Activated naive CD4-positive, alpha-beta T cell treated with anti-CD3 and anti-CD28 coated beads, Interleukin-2, amount 50 U/mL, for 24 hours (primary cell): ENCODE results near the gene MAST1.
A peak's percentile ranks its signal among the peaks of the same experiment; 100 is the strongest.
"Not testable (repeated sequence)": the region's sequence is repeated elsewhere in the genome, so short reads cannot be mapped to it uniquely, and the experiment has no call there.

Experiments
- H3K27ac Mint-ChIP-seq: one replicate; pipeline ENCODE4 v1.8.0; 2021; ENCODE audit warnings: mild to moderate bottlenecking, mixed read lengths
- H3K27me3 Mint-ChIP-seq: one replicate; pipeline ENCODE4 v1.8.0; 2021; ENCODE audit warnings: mixed read lengths
- H3K36me3 Mint-ChIP-seq: one replicate; pipeline ENCODE4 v1.8.0; 2021; ENCODE audit warnings: mixed read lengths
- H3K4me1 Mint-ChIP-seq: one replicate; pipeline ENCODE4 v1.8.0; 2021; ENCODE audit warnings: mixed read lengths
- H3K4me3 Mint-ChIP-seq: one replicate; pipeline ENCODE4 v1.8.0; 2021; ENCODE audit warnings: mild to moderate bottlenecking, mixed read lengths
- H3K9me3 Mint-ChIP-seq: one replicate; pipeline ENCODE4 v1.8.0; 2021; ENCODE audit warnings: mixed read lengths

The MAST1 gene

GRCh38 chr19:12796146-12797071 is 41.9 kb upstream of the MAST1 start:
- Mint-ChIP-seq H3K27me3 (no peaks in the 10 kb centered on the region), H3K4me1 (peaks cover 39% of the 10 kb centered on the region), H3K27ac (peak overlapping the region; percentile 87), H3K9me3 (no peaks in the 10 kb centered on the region), H3K4me3 (peak overlapping the region; percentile 80), H3K36me3 (peaks cover 2% of the 10 kb centered on the region)

GRCh38 chr19:12797141-12797587 is 41.2 kb upstream of the MAST1 start:
- Mint-ChIP-seq H3K27ac (no peak overlapping the region), H3K27me3 (no peaks in the 10 kb centered on the region), H3K4me3 (no peak overlapping the region), H3K9me3 (no peaks in the 10 kb centered on the region), H3K4me1 (peaks cover 41% of the 10 kb centered on the region), H3K36me3 (peaks cover 2% of the 10 kb centered on the region)

GRCh38 chr19:12797607-12798006 is 40.7 kb upstream of the MAST1 start:
- not testable (repeated sequence) for H3K36me3 Mint-ChIP-seq, H3K27ac Mint-ChIP-seq, H3K4me3 Mint-ChIP-seq, H3K27me3 Mint-ChIP-seq, H3K9me3 Mint-ChIP-seq
- peaks cover 45% of the 10 kb centered on the region for H3K4me1 Mint-ChIP-seq

- Mint-ChIP-seq H3K27me3 (no peaks in the 10 kb centered on the region), H3K4me3 (peak overlapping the region; percentile 89), H3K9me3 (no peaks in the 10 kb centered on the region), H3K4me1 (peaks cover 37% of the 10 kb centered on the region), H3K36me3 (no peaks in the 10 kb centered on the region), H3K27ac (peak overlapping the region; percentile 35)
Observed at GRCh38 chr19:12799742-12800465, 38.4 kb upstream of the MAST1 start.

GRCh38 chr19:12800466-12800770 is 37.9 kb upstream of the MAST1 start:
- Mint-ChIP-seq H3K4me3 (peak overlapping the region; percentile 89), H3K27me3 (no peaks in the 10 kb centered on the region), H3K36me3 (no peaks in the 10 kb centered on the region), H3K9me3 (no peaks in the 10 kb centered on the region), H3K4me1 (peaks cover 36% of the 10 kb centered on the region), H3K27ac (peak overlapping the region; percentile 19)

GRCh38 chr19:12800923-12801465 is 37.3 kb upstream of the MAST1 start:
- H3K36me3 Mint-ChIP-seq, result no peaks in the 10 kb centered on the region
- H3K9me3 Mint-ChIP-seq, result no peaks in the 10 kb centered on the region
- H3K4me1 Mint-ChIP-seq, result peaks cover 33% of the 10 kb centered on the region
- no peaks in the 10 kb centered on the region for H3K27me3 Mint-ChIP-seq
- H3K4me3 Mint-ChIP-seq, result peak overlapping the region; percentile 89
- H3K27ac Mint-ChIP-seq, result peak overlapping the region; percentile 55

GRCh38 chr19:12801466-12802266 is 36.6 kb upstream of the MAST1 start, which contains the start of the genes PRDX2 and THSD8:
Gene PRDX2 (minus strand): TSS chr19:12801800. CDS start chr19:12801261, 539 bp downstream.
Gene THSD8 (plus strand): TSS chr19:12802069. CDS start chr19:12802072, 3 bp downstream.
- Mint-ChIP-seq H3K27ac (peak within 1 kb of the TSS; percentile 72), H3K4me1 (peaks cover 34% of the 10 kb centered on the region), H3K9me3 (no peaks in the 10 kb centered on the region), H3K27me3 (no peaks in the 10 kb centered on the region), H3K4me3 (peak within 1 kb of the TSS; percentile 89), H3K36me3 (no peaks in the 10 kb centered on the region)

GRCh38 chr19:12802267-12803106 is 35.8 kb upstream of the MAST1 start:
- H3K27ac Mint-ChIP-seq, result peak overlapping the region; percentile 72

GRCh38 chr19:12804051-12804450 is 34.3 kb upstream of the MAST1 start:
- Mint-ChIP-seq H3K27ac (no peak overlapping the region), H3K9me3 (no peaks in the 10 kb centered on the region), H3K4me3 (no peak overlapping the region), H3K36me3 (no peaks in the 10 kb centered on the region), H3K4me1 (peaks cover 40% of the 10 kb centered on the region), H3K27me3 (no peaks in the 10 kb centered on the region)

More at GRCh38 chr19:12802267-12803106, 35.8 kb upstream of the MAST1 start:
- peak overlapping the region; percentile 89 for H3K4me3 Mint-ChIP-seq
- H3K4me1 Mint-ChIP-seq, result peaks cover 37% of the 10 kb centered on the region
- no peaks in the 10 kb centered on the region for H3K27me3 Mint-ChIP-seq
- no peaks in the 10 kb centered on the region for H3K36me3 Mint-ChIP-seq
- no peaks in the 10 kb centered on the region for H3K9me3 Mint-ChIP-seq

- H3K4me1 Mint-ChIP-seq, result peaks cover 23% of the 10 kb centered on the region
- H3K36me3 Mint-ChIP-seq, result peaks cover 1% of the 10 kb centered on the region
- H3K9me3 Mint-ChIP-seq, result no peaks in the 10 kb centered on the region
- H3K4me3 Mint-ChIP-seq, result peak within 1 kb of the TSS; percentile 96
- peak within 1 kb of the TSS; percentile 84 for H3K27ac Mint-ChIP-seq
- H3K27me3 Mint-ChIP-seq, result no peaks in the 10 kb centered on the region
Observed at GRCh38 chr19:12806242-12807081, 31.9 kb upstream of the MAST1 start, which contains the start of gene RNASEH2A. Gene RNASEH2A (plus strand): TSS chr19:12806584. CDS start chr19:12806674, 90 bp downstream.

GRCh38 chr19:12815088-12815487 is 23.2 kb upstream of the MAST1 start:
- Mint-ChIP-seq H3K4me1 (no peaks in the 10 kb centered on the region), H3K9me3 (no peaks in the 10 kb centered on the region), H3K27ac (no peak overlapping the region), H3K27me3 (no peaks in the 10 kb centered on the region), H3K36me3 (peaks cover 2% of the 10 kb centered on the region), H3K4me3 (no peak overlapping the region)

- not testable (repeated sequence) for H3K27me3 Mint-ChIP-seq, H3K9me3 Mint-ChIP-seq, H3K4me3 Mint-ChIP-seq, H3K27ac Mint-ChIP-seq, H3K4me1 Mint-ChIP-seq, H3K36me3 Mint-ChIP-seq
Observed at GRCh38 chr19:12817188-12817587, 21.1 kb upstream of the MAST1 start.

- not testable (repeated sequence) for H3K4me1 Mint-ChIP-seq, H3K27me3 Mint-ChIP-seq, H3K27ac Mint-ChIP-seq, H3K4me3 Mint-ChIP-seq, H3K9me3 Mint-ChIP-seq, H3K36me3 Mint-ChIP-seq
Observed at GRCh38 chr19:12817810-12818209, 20.5 kb upstream of the MAST1 start.

GRCh38 chr19:12821761-12822160 is 16.6 kb upstream of the MAST1 start:
- Mint-ChIP-seq H3K4me1 (peaks cover 8% of the 10 kb centered on the region), H3K9me3 (no peaks in the 10 kb centered on the region), H3K4me3 (no peak overlapping the region), H3K27me3 (peaks cover 13% of the 10 kb centered on the region), H3K36me3 (peaks cover 2% of the 10 kb centered on the region), H3K27ac (no peak overlapping the region)
